H9 (cell line): ENCODE data around the gene SOBP. TPM values are rescaled to one million over a fixed set of nuclear protein-coding genes. Genes with fewer than 3 reads are reported as not detected.

Experiments used
- DNase-seq: peaks from one replicate; pipeline ENCODE4 v3.0.0-alpha.2; 2017
- H2AFZ ChIP-seq: one replicate; pipeline ENCODE4 v1.6.1; 2013; ENCODE audit warnings: mild to moderate bottlenecking, low read length, control low read depth, moderate library complexity
- H2AK5ac ChIP-seq: 2 replicates; pipeline ENCODE4 v1.6.1; 2013; ENCODE audit warnings: low read length, control low read depth, mixed read lengths; ENCODE audit not compliant: insufficient read length
- H2BK120ac ChIP-seq: one replicate; pipeline ENCODE4 v1.6.1; 2013; ENCODE audit warnings: low read depth, mild to moderate bottlenecking, low read length, control low read depth, inconsistent platforms; ENCODE audit not compliant: poor library complexity, severe bottlenecking
- H2BK12ac ChIP-seq: 2 replicates; pipeline ENCODE4 v1.6.1; 2013; ENCODE audit warnings: low read length, control low read depth, mixed read lengths, low read depth; ENCODE audit not compliant: insufficient read length
- H2BK15ac ChIP-seq: 2 replicates; pipeline ENCODE4 v1.6.1; 2013; ENCODE audit warnings: low read depth, low read length, control low read depth
- H2BK20ac ChIP-seq: one replicate; pipeline ENCODE4 v1.6.1; 2013; ENCODE audit warnings: low read depth, mild to moderate bottlenecking, low read length, control low read depth, inconsistent platforms; ENCODE audit not compliant: poor library complexity, severe bottlenecking
- H2BK5ac ChIP-seq: 2 replicates; pipeline ENCODE4 v1.6.1; 2013; ENCODE audit warnings: low read length, control low read depth, mixed read lengths; ENCODE audit not compliant: insufficient read length
- H3K14ac ChIP-seq: 2 replicates; pipeline ENCODE4 v1.6.1; 2013; ENCODE audit warnings: low read length, control low read depth; ENCODE audit not compliant: insufficient read depth
- H3K18ac ChIP-seq: 2 replicates; pipeline ENCODE4 v1.6.1; 2013; ENCODE audit warnings: low read depth, mild to moderate bottlenecking, mixed read lengths, low read length, control low read depth; ENCODE audit not compliant: insufficient read length
- H3K23ac ChIP-seq: 2 replicates; pipeline ENCODE4 v1.6.1; 2013; ENCODE audit warnings: low read length, control low read depth, mixed read lengths, low read depth; ENCODE audit not compliant: insufficient read length
- H3K23me2 ChIP-seq: 2 replicates; pipeline ENCODE4 v1.6.1; 2013; ENCODE audit warnings: low read depth, mild to moderate bottlenecking, mixed read lengths, low read length, control low read depth; ENCODE audit not compliant: insufficient read length, poor library complexity, severe bottlenecking
- H3K27ac ChIP-seq: 2 replicates; pipeline ENCODE4 v1.5.1; 2013; ENCODE audit warnings: low read length, control low read depth, mixed read lengths, low read depth; ENCODE audit not compliant: insufficient read length
- H3K27me3 ChIP-seq: 2 replicates; pipeline ENCODE4 v1.6.1; 2013; ENCODE audit warnings: low read length, control low read depth, inconsistent platforms; ENCODE audit not compliant: insufficient read depth
- H3K4ac ChIP-seq: 2 replicates; pipeline ENCODE4 v1.6.1; 2013; ENCODE audit warnings: low read depth, mild to moderate bottlenecking, control low read depth, inconsistent platforms, low read length, moderate library complexity
- H3K4me1 ChIP-seq: 2 replicates; pipeline ENCODE4 v1.6.1; 2013; ENCODE audit warnings: low read length, control low read depth, inconsistent platforms; ENCODE audit not compliant: insufficient read depth
- H3K4me2 ChIP-seq: 2 replicates; pipeline ENCODE4 v1.6.1; 2013; ENCODE audit warnings: low read length, control low read depth, mixed read lengths; ENCODE audit not compliant: insufficient read length, insufficient read depth
- H3K56ac ChIP-seq: 2 replicates; pipeline ENCODE4 v1.6.1; 2013; ENCODE audit warnings: low read depth, mild to moderate bottlenecking, mixed read lengths, low read length, control low read depth; ENCODE audit not compliant: insufficient read length
- H3K79me1 ChIP-seq: 2 replicates; pipeline ENCODE4 v1.6.1; 2013; ENCODE audit warnings: low read depth, mild to moderate bottlenecking, moderate library complexity, low read length, control low read depth, inconsistent platforms; ENCODE audit not compliant: insufficient read depth, poor library complexity, severe bottlenecking
- H3K79me2 ChIP-seq: 2 replicates; pipeline ENCODE4 v1.6.1; 2013; ENCODE audit warnings: low read length, control low read depth, inconsistent platforms; ENCODE audit not compliant: insufficient read depth
- H3K9ac ChIP-seq: 2 replicates; pipeline ENCODE4 v1.6.1; 2013; ENCODE audit warnings: low read length, control low read depth, mixed read lengths; ENCODE audit not compliant: insufficient read length; ENCODE audit errors: extremely low read depth
- H3K9me3 ChIP-seq: one replicate; pipeline ENCODE4 v1.6.1; 2013; ENCODE audit warnings: low read depth, low read length, inconsistent platforms; ENCODE audit not compliant: control insufficient read depth
- H3T11ph ChIP-seq: one replicate; pipeline ENCODE4 v1.6.1; 2013; ENCODE audit warnings: mild to moderate bottlenecking, low read length, control low read depth, inconsistent platforms
- H4K20me1 ChIP-seq: one replicate; pipeline ENCODE4 v1.6.1; 2013; ENCODE audit not compliant: control insufficient read depth, insufficient read length, insufficient read depth
- H4K5ac ChIP-seq: 2 replicates; pipeline ENCODE4 v1.6.1; 2013; ENCODE audit warnings: low read depth, mild to moderate bottlenecking, mixed read lengths, low read length, control low read depth; ENCODE audit not compliant: insufficient read length
- H4K8ac ChIP-seq: replicated peaks from 2 replicates; pipeline ENCODE4 v1.6.1; 2013; ENCODE audit warnings: low read length, control low read depth, mixed read lengths, low read depth; ENCODE audit not compliant: insufficient read length
- H4K91ac ChIP-seq: 2 replicates; pipeline ENCODE4 v1.6.1; 2013; ENCODE audit warnings: low read depth, mild to moderate bottlenecking, moderate library complexity, mixed read lengths, low read length, control low read depth; ENCODE audit not compliant: insufficient read length
- H3K27ac Mint-ChIP-seq, 3 experiments: 2 replicates in 2 of 3; 3 replicates in 1 of 3; pipeline ENCODE4 v1.8.0; 2020 to 2021; ENCODE audit warnings: mixed read lengths in 3 of 3, mild to moderate bottlenecking in 1 of 3, moderate library complexity in 1 of 3
- H3K27me3 Mint-ChIP-seq: 2 replicates; pipeline ENCODE4 v1.8.0; 2021; ENCODE audit warnings: low read depth, mild to moderate bottlenecking, moderate library complexity, mixed read lengths
- H3K36me3 Mint-ChIP-seq, 3 experiments: 2 replicates in 2 of 3; 3 replicates in 1 of 3; pipeline ENCODE4 v1.8.0; 2020 to 2021; ENCODE audit warnings: low read depth in 3 of 3, mixed read lengths in 3 of 3; ENCODE audit not compliant: insufficient read depth in 1 of 3
- H3K4me1 Mint-ChIP-seq, 2 experiments: 2 replicates each; pipeline ENCODE4 v1.8.0; 2020; ENCODE audit warnings: mixed read lengths in 2 of 2
- H3K4me3 Mint-ChIP-seq, 2 experiments: 2 replicates in 1 of 2; 3 replicates in 1 of 2; pipeline ENCODE4 v1.8.0; 2020 to 2021; ENCODE audit warnings: mild to moderate bottlenecking in 2 of 2, mixed read lengths in 2 of 2, moderate library complexity in 1 of 2
- H3K9me3 Mint-ChIP-seq, 2 experiments: 2 replicates in 1 of 2; 3 replicates in 1 of 2; pipeline ENCODE4 v1.8.0; 2020; ENCODE audit warnings: mild to moderate bottlenecking in 2 of 2, mixed read lengths in 2 of 2, moderate library complexity in 1 of 2
- CTCF ChIP-seq: fragments of 200-600 bp; sonication (generic); conservative IDR thresholded peaks from 3 replicates; pipeline ENCODE4 v1.8.0; 2021; ENCODE audit warnings: antibody characterized with exemption, mild to moderate bottlenecking
- WGBS: extraction: QIAGEN DNeasy Blood & Tissue Kit; methylation state at CpG from one replicate; pipeline ENCODE4 v1.1.7; 2013; ENCODE audit warnings: missing lambda C conversion rate, low lambda C conversion rate, mixed read lengths; ENCODE audit not compliant: insufficient read length; ENCODE audit errors: extremely low coverage; 5-methylcytosine and 5-hydroxymethylcytosine counted together
- total RNA-seq: library from RNA; stranded (reverse); gene quantifications from 2 replicates; pipeline ENCODE4 v1.2.1, GENCODE V29; 2021

SOBP gene
- total RNA-seq, 1 experiment from 2014 or later = 4.3 TPM

GRCh38 chr6:107488174-107488874 lies 1.6 kb upstream of the SOBP start:
- no peak overlapping the region for H3K9ac ChIP-seq

More at GRCh38 chr6:107488174-107488874, 1.6 kb upstream of the SOBP start:
- Mint-ChIP-seq H3K9me3 (no peaks in the 10 kb centered on the region; a peak in 1 of 5 replicates), H3K36me3 (no peaks in the 10 kb centered on the region), H3K4me1 (peaks cover 18 to 20% of the 10 kb centered on the region in 2 experiments), H3K4me3 (peak overlapping the region; percentile 88 to 97), H3K27me3 (peaks cover 44% of the 10 kb centered on the region), H3K27ac (no peak overlapping the region)
- Histone ChIP-seq H3K79me1 (no peaks in the 10 kb centered on the region), H3K4ac (no peak overlapping the region), H2AFZ (no peak overlapping the region), H4K91ac (no peak overlapping the region), H2BK15ac (no peak overlapping the region; the same call in 1 of the 2 replicates), H3K4me2 (peak overlapping the region; percentile 98), H3K18ac (no peak overlapping the region), H3T11ph (no peak overlapping the region), H4K20me1 (no peaks in the 10 kb centered on the region), H3K23ac (no peak overlapping the region), H3K79me2 (no peaks in the 10 kb centered on the region), H3K23me2 (peaks cover 36% of the 10 kb centered on the region), H2BK12ac (no peak overlapping the region), H2BK120ac (no peak overlapping the region), H3K9me3 (no peaks in the 10 kb centered on the region), H3K4me1 (peaks cover 6% of the 10 kb centered on the region), H4K8ac (no peak overlapping the region), H4K5ac (no peak overlapping the region), H2BK5ac (no peak overlapping the region), H3K56ac (no peak overlapping the region), H2BK20ac (no peak overlapping the region), H2AK5ac (no peak overlapping the region), H3K27me3 (peaks cover 23% of the 10 kb centered on the region), H3K14ac (no peak overlapping the region; the same call in 1 of the 2 replicates), H3K27ac (no peak overlapping the region)
- no CpG with 5 or more reads among the region's 27 CpGs for WGBS
- TF ChIP-seq CTCF = no peak
- no peak for DNase-seq
